H9 (cell line): ENCODE data around the gene TRPV4. TPM values are rescaled to one million over a fixed set of nuclear protein-coding genes. Genes with fewer than 3 reads are reported as not detected.

ENCODE experiments used
- DNase-seq: peaks from one replicate; pipeline ENCODE4 v3.0.0-alpha.2; 2017
- H2AFZ ChIP-seq: one replicate; pipeline ENCODE4 v1.6.1; 2013; ENCODE audit warnings: mild to moderate bottlenecking, low read length, control low read depth, moderate library complexity
- H2AK5ac ChIP-seq: 2 replicates; pipeline ENCODE4 v1.6.1; 2013; ENCODE audit warnings: low read length, control low read depth, mixed read lengths; ENCODE audit not compliant: insufficient read length
- H2BK120ac ChIP-seq: one replicate; pipeline ENCODE4 v1.6.1; 2013; ENCODE audit warnings: low read depth, mild to moderate bottlenecking, low read length, control low read depth, inconsistent platforms; ENCODE audit not compliant: poor library complexity, severe bottlenecking
- H2BK12ac ChIP-seq: 2 replicates; pipeline ENCODE4 v1.6.1; 2013; ENCODE audit warnings: low read length, control low read depth, mixed read lengths, low read depth; ENCODE audit not compliant: insufficient read length
- H2BK15ac ChIP-seq: 2 replicates; pipeline ENCODE4 v1.6.1; 2013; ENCODE audit warnings: low read depth, low read length, control low read depth
- H2BK20ac ChIP-seq: one replicate; pipeline ENCODE4 v1.6.1; 2013; ENCODE audit warnings: low read depth, mild to moderate bottlenecking, low read length, control low read depth, inconsistent platforms; ENCODE audit not compliant: poor library complexity, severe bottlenecking
- H2BK5ac ChIP-seq: 2 replicates; pipeline ENCODE4 v1.6.1; 2013; ENCODE audit warnings: low read length, control low read depth, mixed read lengths; ENCODE audit not compliant: insufficient read length
- H3K14ac ChIP-seq: 2 replicates; pipeline ENCODE4 v1.6.1; 2013; ENCODE audit warnings: low read length, control low read depth; ENCODE audit not compliant: insufficient read depth
- H3K18ac ChIP-seq: 2 replicates; pipeline ENCODE4 v1.6.1; 2013; ENCODE audit warnings: low read depth, mild to moderate bottlenecking, mixed read lengths, low read length, control low read depth; ENCODE audit not compliant: insufficient read length
- H3K23ac ChIP-seq: 2 replicates; pipeline ENCODE4 v1.6.1; 2013; ENCODE audit warnings: low read length, control low read depth, mixed read lengths, low read depth; ENCODE audit not compliant: insufficient read length
- H3K23me2 ChIP-seq: 2 replicates; pipeline ENCODE4 v1.6.1; 2013; ENCODE audit warnings: low read depth, mild to moderate bottlenecking, mixed read lengths, low read length, control low read depth; ENCODE audit not compliant: insufficient read length, poor library complexity, severe bottlenecking
- H3K27ac ChIP-seq: 2 replicates; pipeline ENCODE4 v1.5.1; 2013; ENCODE audit warnings: low read length, control low read depth, mixed read lengths, low read depth; ENCODE audit not compliant: insufficient read length
- H3K27me3 ChIP-seq: 2 replicates; pipeline ENCODE4 v1.6.1; 2013; ENCODE audit warnings: low read length, control low read depth, inconsistent platforms; ENCODE audit not compliant: insufficient read depth
- H3K4ac ChIP-seq: 2 replicates; pipeline ENCODE4 v1.6.1; 2013; ENCODE audit warnings: low read depth, mild to moderate bottlenecking, control low read depth, inconsistent platforms, low read length, moderate library complexity
- H3K4me1 ChIP-seq: 2 replicates; pipeline ENCODE4 v1.6.1; 2013; ENCODE audit warnings: low read length, control low read depth, inconsistent platforms; ENCODE audit not compliant: insufficient read depth
- H3K4me2 ChIP-seq: 2 replicates; pipeline ENCODE4 v1.6.1; 2013; ENCODE audit warnings: low read length, control low read depth, mixed read lengths; ENCODE audit not compliant: insufficient read length, insufficient read depth
- H3K56ac ChIP-seq: 2 replicates; pipeline ENCODE4 v1.6.1; 2013; ENCODE audit warnings: low read depth, mild to moderate bottlenecking, mixed read lengths, low read length, control low read depth; ENCODE audit not compliant: insufficient read length
- H3K79me1 ChIP-seq: 2 replicates; pipeline ENCODE4 v1.6.1; 2013; ENCODE audit warnings: low read depth, mild to moderate bottlenecking, moderate library complexity, low read length, control low read depth, inconsistent platforms; ENCODE audit not compliant: insufficient read depth, poor library complexity, severe bottlenecking
- H3K79me2 ChIP-seq: 2 replicates; pipeline ENCODE4 v1.6.1; 2013; ENCODE audit warnings: low read length, control low read depth, inconsistent platforms; ENCODE audit not compliant: insufficient read depth
- H3K9ac ChIP-seq: 2 replicates; pipeline ENCODE4 v1.6.1; 2013; ENCODE audit warnings: low read length, control low read depth, mixed read lengths; ENCODE audit not compliant: insufficient read length; ENCODE audit errors: extremely low read depth
- H3K9me3 ChIP-seq: one replicate; pipeline ENCODE4 v1.6.1; 2013; ENCODE audit warnings: low read depth, low read length, inconsistent platforms; ENCODE audit not compliant: control insufficient read depth
- H3T11ph ChIP-seq: one replicate; pipeline ENCODE4 v1.6.1; 2013; ENCODE audit warnings: mild to moderate bottlenecking, low read length, control low read depth, inconsistent platforms
- H4K20me1 ChIP-seq: one replicate; pipeline ENCODE4 v1.6.1; 2013; ENCODE audit not compliant: control insufficient read depth, insufficient read length, insufficient read depth
- H4K5ac ChIP-seq: 2 replicates; pipeline ENCODE4 v1.6.1; 2013; ENCODE audit warnings: low read depth, mild to moderate bottlenecking, mixed read lengths, low read length, control low read depth; ENCODE audit not compliant: insufficient read length
- H4K8ac ChIP-seq: replicated peaks from 2 replicates; pipeline ENCODE4 v1.6.1; 2013; ENCODE audit warnings: low read length, control low read depth, mixed read lengths, low read depth; ENCODE audit not compliant: insufficient read length
- H4K91ac ChIP-seq: 2 replicates; pipeline ENCODE4 v1.6.1; 2013; ENCODE audit warnings: low read depth, mild to moderate bottlenecking, moderate library complexity, mixed read lengths, low read length, control low read depth; ENCODE audit not compliant: insufficient read length
- H3K27ac Mint-ChIP-seq, 3 experiments: 2 replicates in 2 of 3; 3 replicates in 1 of 3; pipeline ENCODE4 v1.8.0; 2020 to 2021; ENCODE audit warnings: mixed read lengths in 3 of 3, mild to moderate bottlenecking in 1 of 3, moderate library complexity in 1 of 3
- H3K27me3 Mint-ChIP-seq: 2 replicates; pipeline ENCODE4 v1.8.0; 2021; ENCODE audit warnings: low read depth, mild to moderate bottlenecking, moderate library complexity, mixed read lengths
- H3K36me3 Mint-ChIP-seq, 3 experiments: 2 replicates in 2 of 3; 3 replicates in 1 of 3; pipeline ENCODE4 v1.8.0; 2020 to 2021; ENCODE audit warnings: low read depth in 3 of 3, mixed read lengths in 3 of 3; ENCODE audit not compliant: insufficient read depth in 1 of 3
- H3K4me1 Mint-ChIP-seq, 2 experiments: 2 replicates each; pipeline ENCODE4 v1.8.0; 2020; ENCODE audit warnings: mixed read lengths in 2 of 2
- H3K4me3 Mint-ChIP-seq, 2 experiments: 2 replicates in 1 of 2; 3 replicates in 1 of 2; pipeline ENCODE4 v1.8.0; 2020 to 2021; ENCODE audit warnings: mild to moderate bottlenecking in 2 of 2, mixed read lengths in 2 of 2, moderate library complexity in 1 of 2
- H3K9me3 Mint-ChIP-seq, 2 experiments: 2 replicates in 1 of 2; 3 replicates in 1 of 2; pipeline ENCODE4 v1.8.0; 2020; ENCODE audit warnings: mild to moderate bottlenecking in 2 of 2, mixed read lengths in 2 of 2, moderate library complexity in 1 of 2
- WGBS: extraction: QIAGEN DNeasy Blood & Tissue Kit; methylation state at CpG from one replicate; pipeline ENCODE4 v1.1.7; 2013; ENCODE audit warnings: missing lambda C conversion rate, low lambda C conversion rate, mixed read lengths; ENCODE audit not compliant: insufficient read length; ENCODE audit errors: extremely low coverage; 5-methylcytosine and 5-hydroxymethylcytosine counted together
- total RNA-seq: library from RNA; stranded (reverse); gene quantifications from 2 replicates; pipeline ENCODE4 v1.2.1, GENCODE V29; 2021
- TF ChIP-seq, protein P1 (sequence below): fragments of 200-600 bp; sonication (generic); conservative IDR thresholded peaks from 3 replicates; pipeline ENCODE4 v1.8.0; 2021; ENCODE audit warnings: antibody characterized with exemption, mild to moderate bottlenecking

The TRPV4 gene
- total RNA-seq, 1 experiment from 2014 or later: 4.9 TPM

DNA sequence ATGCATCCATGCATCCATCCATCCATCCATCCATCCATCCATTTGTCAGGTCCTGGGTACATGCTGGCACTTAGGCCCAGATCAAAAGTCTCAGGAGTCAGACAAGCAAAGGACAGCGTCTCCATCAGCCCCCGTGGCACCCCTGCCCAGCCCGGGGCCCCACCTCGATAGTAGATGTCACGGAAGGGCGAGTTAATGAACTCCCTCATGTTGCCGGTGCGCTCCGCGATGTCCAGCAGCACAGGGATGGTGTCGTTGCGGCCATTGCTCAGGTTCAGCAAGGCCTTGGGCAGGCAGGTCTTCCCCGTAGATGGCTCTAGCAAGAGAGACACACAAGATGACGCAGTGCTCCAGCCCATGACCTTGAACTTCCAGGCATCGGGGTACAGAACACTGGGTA is 30.4 kb downstream of the TRPV4 start:
- H2BK120ac ChIP-seq: no peak overlapping the region
- peaks cover 2% of the 10 kb centered on the region for H4K20me1 ChIP-seq
- Mint-ChIP-seq H3K27ac (no peak overlapping the region), H3K9me3 (no peaks in the 10 kb centered on the region), H3K4me1 (peaks cover 0 to 2% of the 10 kb centered on the region in 2 experiments; a peak in 2 of 4 replicates), H3K27me3 (no peaks in the 10 kb centered on the region), H3K36me3 (peaks cover 0 to 11% (median 0%) of the 10 kb centered on the region in 3 experiments; a peak in 1 of 7 replicates), H3K4me3 (no peak overlapping the region)
- no peaks in the 10 kb centered on the region for H3K27me3 ChIP-seq
- H3K79me1 ChIP-seq: no peaks in the 10 kb centered on the region
- no peak overlapping the region for H3K56ac ChIP-seq
- H2BK20ac ChIP-seq: no peak overlapping the region
- no peak overlapping the region for H3T11ph ChIP-seq
- no peak overlapping the region for H2BK15ac ChIP-seq
- no peak overlapping the region for H3K18ac ChIP-seq
- H3K9me3 ChIP-seq: no peaks in the 10 kb centered on the region
- H2AFZ ChIP-seq: no peak overlapping the region
- H3K4me2 ChIP-seq: no peak overlapping the region
- no peak overlapping the region for H4K91ac ChIP-seq
- no peak for DNase-seq
- H2AK5ac ChIP-seq: no peak overlapping the region
- H2BK5ac ChIP-seq: no peak overlapping the region
- no CpG with 5 or more reads among the region's 15 CpGs for WGBS
- H3K14ac ChIP-seq: no peak overlapping the region
- no peak overlapping the region for H3K9ac ChIP-seq
- H3K23ac ChIP-seq: no peak overlapping the region
- TF ChIP-seq, protein P1, sequence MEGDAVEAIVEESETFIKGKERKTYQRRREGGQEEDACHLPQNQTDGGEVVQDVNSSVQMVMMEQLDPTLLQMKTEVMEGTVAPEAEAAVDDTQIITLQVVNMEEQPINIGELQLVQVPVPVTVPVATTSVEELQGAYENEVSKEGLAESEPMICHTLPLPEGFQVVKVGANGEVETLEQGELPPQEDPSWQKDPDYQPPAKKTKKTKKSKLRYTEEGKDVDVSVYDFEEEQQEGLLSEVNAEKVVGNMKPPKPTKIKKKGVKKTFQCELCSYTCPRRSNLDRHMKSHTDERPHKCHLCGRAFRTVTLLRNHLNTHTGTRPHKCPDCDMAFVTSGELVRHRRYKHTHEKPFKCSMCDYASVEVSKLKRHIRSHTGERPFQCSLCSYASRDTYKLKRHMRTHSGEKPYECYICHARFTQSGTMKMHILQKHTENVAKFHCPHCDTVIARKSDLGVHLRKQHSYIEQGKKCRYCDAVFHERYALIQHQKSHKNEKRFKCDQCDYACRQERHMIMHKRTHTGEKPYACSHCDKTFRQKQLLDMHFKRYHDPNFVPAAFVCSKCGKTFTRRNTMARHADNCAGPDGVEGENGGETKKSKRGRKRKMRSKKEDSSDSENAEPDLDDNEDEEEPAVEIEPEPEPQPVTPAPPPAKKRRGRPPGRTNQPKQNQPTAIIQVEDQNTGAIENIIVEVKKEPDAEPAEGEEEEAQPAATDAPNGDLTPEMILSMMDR: no peak
- no peak overlapping the region for H4K8ac ChIP-seq
- no peak overlapping the region for H2BK12ac ChIP-seq
- no peak overlapping the region for H3K27ac ChIP-seq
- H4K5ac ChIP-seq: no peak overlapping the region
- H3K4ac ChIP-seq: no peak overlapping the region
- H3K4me1 ChIP-seq: no peaks in the 10 kb centered on the region
- no peaks in the 10 kb centered on the region for H3K23me2 ChIP-seq
- no peaks in the 10 kb centered on the region for H3K79me2 ChIP-seq
